Measurements from ENCODE around the gene FILIP1. TPM values are rescaled to one million over a fixed set of nuclear protein-coding genes. Genes with fewer than 3 reads are reported as not detected.

FILIP1 gene
- total RNA-seq, 4 donors from 2014 or later: 57.5 to 123 (median 93.8) TPM

DNA sequence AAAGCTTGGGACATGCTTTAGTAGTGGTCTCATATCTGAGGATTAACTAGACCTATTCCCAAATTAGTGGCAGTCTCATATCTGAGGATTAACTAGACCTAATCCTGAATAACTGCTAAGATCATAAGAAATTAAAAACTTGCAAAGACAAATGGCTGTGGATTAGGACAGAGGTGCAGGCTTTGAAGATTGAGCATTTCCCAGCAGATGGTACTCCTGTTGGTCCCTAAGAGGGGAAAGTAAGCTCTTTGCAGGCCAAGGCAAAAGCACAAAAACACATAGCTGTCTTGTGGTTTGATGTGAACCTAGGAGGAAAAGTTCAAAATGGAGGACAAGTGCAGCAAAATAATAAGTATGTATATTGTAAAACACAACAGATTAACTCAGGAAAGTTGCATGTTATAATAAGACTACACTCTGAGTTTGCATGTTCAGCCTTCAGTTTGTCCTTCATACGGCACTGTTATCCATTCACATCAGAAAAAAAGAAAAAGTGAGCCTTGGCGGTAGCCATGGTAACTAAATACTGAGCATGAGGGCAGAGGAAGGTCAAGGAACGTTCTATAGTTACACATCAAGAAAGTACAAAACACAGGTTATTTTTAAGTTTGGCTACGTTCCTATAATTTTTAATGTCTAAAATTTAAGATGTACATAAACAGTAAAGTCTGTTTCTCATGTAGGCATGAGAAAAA, 62.8 kb downstream of the FILIP1 start:
- Histone ChIP-seq H3K27ac (peak overlapping the region; percentile 75 to 93 (median 83)), H3K27me3 (no peaks in the 10 kb centered on the region), H3K9me3 (no peaks in the 10 kb centered on the region), H3K4me1 (peaks cover 64 to 68% of the 10 kb centered on the region in 2 donors), H3K36me3 (no peaks in the 10 kb centered on the region), H3K4me3 (peak overlapping the region in 1 of 4 donors; percentile 9)
- ATAC-seq (peak; percentile 53 to 62), DNase-seq (no peak)
- intact Hi-C loops (cut with DNase I; ENCODE audit: low total_unique reads) (loop anchor here (2.0 kb wide), 2 partner anchors 28 to 60 kb away; no protein-coding TSS in a partner anchor), in situ Hi-C loops (cut with MboI; ENCODE audit: low sequenced_read_pairs in 4 of 4) (loop anchor here in 1 of 4 donors (10.0 kb wide), 1 partner anchor 64 kb away; the partner anchor contains the start of gene FILIP1)
- no peak for TF ChIP-seq POLR2A (IDR thresholded peaks at IDR 0.05)
- no peak for TF ChIP-seq CTCF (IDR thresholded peaks at IDR 0.05 in 4 of 5, conservative IDR thresholded peaks at IDR 0.05 in 1 of 5)

GRCh38 chr6:75429061-75429703, 64.4 kb downstream of the FILIP1 start:
- intact Hi-C loops (cut with DNase I; ENCODE audit: low total_unique reads) (no loop called here), in situ Hi-C loops (cut with MboI; ENCODE audit: low sequenced_read_pairs in 4 of 4) (no loop called here)
- ATAC-seq (no peak), DNase-seq (no peak)
- no peaks in the 10 kb centered on the region for H3K27me3 ChIP-seq
- peak overlapping the region; percentile 35 to 93 (median 83) for H3K27ac ChIP-seq
- TF ChIP-seq POLR2A (IDR thresholded peaks at IDR 0.05) (no peak), CTCF (IDR thresholded peaks at IDR 0.05 in 4 of 5, conservative IDR thresholded peaks at IDR 0.05 in 1 of 5) (no peak)
- H3K4me1 ChIP-seq: peaks cover 72 to 79% of the 10 kb centered on the region in 2 donors
- H3K36me3 ChIP-seq: no peaks in the 10 kb centered on the region
- no peak overlapping the region for H3K4me3 ChIP-seq
- H3K9me3 ChIP-seq: no peaks in the 10 kb centered on the region

GRCh38 chr6:75428204-75428603, 65.4 kb downstream of the FILIP1 start:
- TF ChIP-seq POLR2A (IDR thresholded peaks at IDR 0.05): no peak
- TF ChIP-seq CTCF (IDR thresholded peaks at IDR 0.05 in 4 of 5, conservative IDR thresholded peaks at IDR 0.05 in 1 of 5): no peak
- peak overlapping the region in 3 of 4 donors; percentile 48 to 93 (median 84) for H3K27ac ChIP-seq
- DNase-seq: no peak
- peaks cover 80 to 88% of the 10 kb centered on the region in 2 donors for H3K4me1 ChIP-seq
- intact Hi-C loops (cut with DNase I; ENCODE audit: low total_unique reads) (no loop called here), in situ Hi-C loops (cut with MboI; ENCODE audit: low sequenced_read_pairs in 4 of 4) (no loop called here)
- H3K36me3 ChIP-seq: no peaks in the 10 kb centered on the region
- H3K9me3 ChIP-seq: no peaks in the 10 kb centered on the region
- H3K4me3 ChIP-seq: no peak overlapping the region
- no peaks in the 10 kb centered on the region for H3K27me3 ChIP-seq
- ATAC-seq: no peak

- in situ Hi-C loops (cut with MboI; ENCODE audit: low sequenced_read_pairs in 4 of 4): no loop called here
- no peak for ATAC-seq
- TF ChIP-seq CTCF (IDR thresholded peaks at IDR 0.05 in 4 of 5, conservative IDR thresholded peaks at IDR 0.05 in 1 of 5): no peak
- no peak for TF ChIP-seq POLR2A (IDR thresholded peaks at IDR 0.05)
- H3K4me1 ChIP-seq: peaks cover 88 to 94% of the 10 kb centered on the region in 2 donors
- H3K27ac ChIP-seq: peak overlapping the region in 3 of 4 donors; percentile 48 to 93 (median 84)
- no peaks in the 10 kb centered on the region for H3K27me3 ChIP-seq
- DNase-seq: no peak
- intact Hi-C loops (cut with DNase I; ENCODE audit: low total_unique reads): no loop called here
- no peak overlapping the region for H3K4me3 ChIP-seq
- H3K9me3 ChIP-seq: no peaks in the 10 kb centered on the region
- no peaks in the 10 kb centered on the region for H3K36me3 ChIP-seq
These were observed 66.3 kb downstream of the FILIP1 start for GRCh38 chr6:75427329-75427728.
